NCI-H2196 (cell line): ENCODE measurements around the gene ALX4.

Experiments used
- DNase-seq: peaks from one replicate; lab custom pipeline; 2025; ENCODE audit not compliant: unreplicated experiment; lab: John Stamatoyannopoulos, UW

Gene ALX4

DNA sequence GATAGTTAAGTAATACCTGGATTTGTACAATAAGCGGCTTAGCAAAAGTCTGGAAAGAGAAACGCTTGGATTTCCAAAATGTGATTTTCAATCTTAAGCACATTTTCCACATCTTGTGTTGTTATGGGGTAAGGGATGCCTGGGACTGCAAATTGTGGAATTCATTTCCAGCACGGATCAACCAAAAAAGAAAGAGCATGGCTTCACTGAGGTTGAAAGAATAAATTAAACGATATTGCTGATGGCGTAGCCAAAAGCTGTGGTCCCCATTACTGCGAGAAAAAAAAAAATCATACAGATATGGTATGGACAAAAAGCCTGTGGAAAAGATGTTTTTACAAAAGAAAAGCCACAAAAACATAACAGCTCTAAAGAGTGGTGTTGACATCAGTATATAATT lies 26.0 kb upstream of the ALX4 start:
- DNase-seq: no peak

DNA sequence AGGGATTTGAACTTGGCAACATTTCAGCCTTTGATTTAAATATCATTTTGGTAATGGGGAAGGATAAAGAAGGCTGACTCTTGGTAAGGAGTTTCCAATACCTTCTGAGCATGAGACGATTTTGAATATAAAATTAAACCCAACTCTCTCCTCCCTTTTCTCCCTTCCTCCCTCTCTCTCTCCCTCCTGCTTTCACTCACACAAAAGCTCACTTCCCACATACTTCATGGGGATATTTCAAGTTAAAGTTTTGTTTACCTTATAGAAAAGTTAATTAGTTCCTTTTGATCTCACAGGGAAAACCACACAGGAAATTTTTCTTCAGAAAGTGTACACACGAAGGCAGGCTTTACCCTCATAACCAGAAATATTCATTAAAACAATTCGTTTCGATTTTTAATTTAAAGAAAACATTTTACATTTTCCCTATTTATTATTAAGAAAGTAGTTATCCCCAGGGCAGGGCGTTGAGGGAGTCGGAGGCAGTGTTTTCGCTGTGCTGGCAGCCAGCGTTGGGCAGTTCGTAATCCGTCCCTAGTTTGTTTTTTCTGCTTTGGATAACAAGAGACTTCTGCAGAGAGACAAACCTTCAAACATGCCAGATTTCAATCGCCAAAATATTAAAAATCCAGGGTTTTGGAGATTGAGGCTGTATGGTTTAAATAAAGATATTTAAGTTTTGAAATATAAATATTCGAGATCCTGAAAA lies 25.3 kb upstream of the ALX4 start:
- DNase-seq: no peak

- no peak for DNase-seq
These were observed 24.5 kb upstream of the ALX4 start for GRCh38 chr11:44334356-44335004.

- no peak for DNase-seq
These were observed 23.6 kb upstream of the ALX4 start for GRCh38 chr11:44333271-44334218.

DNA sequence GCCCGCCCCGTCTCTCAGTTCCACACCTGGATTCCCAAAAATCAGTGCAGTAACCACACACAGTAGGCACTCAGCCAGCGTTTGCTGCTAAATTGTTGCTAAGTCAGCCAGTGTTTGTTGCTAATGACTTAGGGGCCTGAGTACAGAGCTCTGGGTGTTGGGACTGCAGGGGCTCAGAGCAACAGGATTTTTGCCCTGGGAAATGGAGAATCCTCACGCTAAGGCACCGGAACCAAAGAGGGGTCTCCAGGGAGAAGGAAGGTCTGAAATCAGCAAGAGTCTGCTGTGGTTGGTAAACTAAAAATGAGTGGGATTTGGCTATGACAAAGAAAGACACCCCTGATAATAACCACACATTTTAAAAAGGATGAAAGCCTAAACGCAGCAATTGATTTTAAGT lies 22.7 kb upstream of the ALX4 start:
- no peak for DNase-seq

DNA sequence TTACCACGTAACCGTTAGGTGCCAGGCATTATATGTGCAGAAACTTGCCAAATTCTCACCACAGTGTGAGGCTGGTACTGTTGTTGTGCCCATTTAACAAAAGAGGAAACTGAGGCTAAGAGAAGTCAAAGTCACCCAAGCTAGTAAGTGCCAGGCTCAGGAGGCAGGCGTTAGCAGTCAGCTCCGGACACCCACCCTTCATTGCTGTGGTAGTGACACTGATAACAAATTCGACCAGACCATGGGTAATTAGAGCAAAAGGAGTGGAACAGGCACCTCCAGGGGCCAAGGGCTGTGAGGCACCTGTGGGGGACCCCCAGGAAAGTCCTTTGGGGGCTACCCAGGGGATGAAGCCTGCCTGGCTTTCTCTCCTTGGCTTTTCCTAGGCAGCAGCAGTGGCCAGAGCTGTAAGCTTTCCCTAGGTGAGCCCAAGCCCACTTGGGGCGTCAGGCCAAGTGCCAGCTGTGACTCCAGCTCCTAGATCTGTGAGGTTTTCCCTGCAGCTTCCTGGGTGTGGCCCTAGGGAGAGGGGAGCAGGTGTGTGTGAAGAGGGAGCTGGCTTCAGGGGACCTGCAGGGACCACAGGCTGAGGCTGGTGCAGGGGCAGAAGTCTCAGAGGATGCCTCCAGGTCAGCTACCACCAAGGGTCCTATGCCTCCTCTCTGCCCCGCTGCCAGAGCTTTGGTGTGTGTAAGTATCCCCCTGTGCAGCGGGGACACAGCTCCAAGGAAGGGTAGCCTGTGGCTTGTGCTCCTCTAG lies 19.7 kb upstream of the ALX4 start:
- DNase-seq: no peak

GRCh38 chr11:44328138-44328660 lies 18.3 kb upstream of the ALX4 start:
- DNase-seq: peak; percentile 58

DNA sequence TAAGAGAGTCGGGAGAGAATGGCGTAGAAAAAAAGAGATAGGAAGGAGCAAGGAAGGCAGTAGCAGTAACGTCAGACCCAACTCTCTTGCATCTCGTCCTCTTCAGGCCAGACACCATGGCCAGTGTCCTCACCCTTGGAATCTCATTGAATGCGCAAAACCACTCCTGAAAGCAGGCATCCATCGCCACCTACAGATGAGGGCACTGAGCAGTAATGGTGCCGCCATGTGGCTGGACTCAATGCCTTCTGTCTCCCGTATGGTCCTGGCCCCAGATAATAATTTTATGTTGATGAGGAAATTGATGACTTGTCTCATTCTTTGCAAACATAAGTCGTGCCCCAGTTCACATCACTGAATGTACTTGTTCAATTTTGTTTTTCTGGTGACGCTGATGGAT lies 17.8 kb upstream of the ALX4 start:
- peak; percentile 20 for DNase-seq

GRCh38 chr11:44326615-44327475 lies 16.9 kb upstream of the ALX4 start:
- no peak for DNase-seq

- no peak for DNase-seq
These were observed 15.8 kb upstream of the ALX4 start for GRCh38 chr11:44325698-44326097.

- peak; percentile 74 for DNase-seq
These were observed 15.0 kb upstream of the ALX4 start for GRCh38 chr11:44324749-44325525.

GRCh38 chr11:44324222-44324621 lies 14.3 kb upstream of the ALX4 start:
- no peak for DNase-seq

- DNase-seq: no peak
These were observed 12.3 kb upstream of the ALX4 start for GRCh38 chr11:44322243-44322642.

DNA sequence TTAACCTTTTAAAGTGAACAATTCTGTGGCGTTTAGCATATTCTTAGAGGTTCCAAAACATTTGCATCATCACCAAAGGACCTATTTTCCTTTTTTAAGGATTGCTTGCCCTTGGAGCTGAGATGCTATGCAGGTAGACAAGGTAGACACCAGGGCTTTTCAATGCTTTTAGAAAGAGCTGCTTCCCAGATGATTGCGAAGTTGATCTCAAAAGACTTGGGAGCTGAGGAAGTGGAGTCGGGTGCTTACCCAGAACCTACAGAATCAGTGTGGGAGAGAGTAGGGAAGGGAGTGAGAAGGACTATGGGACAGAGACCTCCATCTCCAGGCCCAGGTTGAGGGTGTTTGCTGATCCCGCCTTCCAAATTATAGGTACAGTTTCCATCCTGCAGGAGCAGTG lies 11.1 kb upstream of the ALX4 start:
- DNase-seq: no peak

- no peak for DNase-seq
These were observed 10.5 kb upstream of the ALX4 start for GRCh38 chr11:44320289-44320973.

GRCh38 chr11:44319552-44320288 lies 9.8 kb upstream of the ALX4 start:
- no peak for DNase-seq

DNA sequence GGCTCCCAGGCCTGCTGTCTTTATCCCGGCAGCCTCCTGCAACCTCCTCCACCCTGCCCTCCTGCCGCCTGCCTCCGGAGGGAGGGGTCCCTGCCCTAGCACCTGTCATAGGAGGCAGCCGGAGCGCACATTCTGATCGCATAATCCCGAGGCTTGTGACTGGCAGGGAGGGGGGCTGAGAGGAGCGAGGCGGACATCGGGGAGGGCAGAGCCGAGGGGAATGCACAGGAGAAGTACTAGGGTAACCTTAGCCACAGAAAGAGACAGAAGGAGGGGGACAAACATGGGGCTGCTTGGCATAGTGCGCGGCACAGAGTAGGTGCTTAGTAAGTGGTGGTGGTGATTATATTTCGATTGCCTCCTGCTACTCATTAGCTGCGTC lies 9.2 kb upstream of the ALX4 start:
- no peak for DNase-seq

DNA sequence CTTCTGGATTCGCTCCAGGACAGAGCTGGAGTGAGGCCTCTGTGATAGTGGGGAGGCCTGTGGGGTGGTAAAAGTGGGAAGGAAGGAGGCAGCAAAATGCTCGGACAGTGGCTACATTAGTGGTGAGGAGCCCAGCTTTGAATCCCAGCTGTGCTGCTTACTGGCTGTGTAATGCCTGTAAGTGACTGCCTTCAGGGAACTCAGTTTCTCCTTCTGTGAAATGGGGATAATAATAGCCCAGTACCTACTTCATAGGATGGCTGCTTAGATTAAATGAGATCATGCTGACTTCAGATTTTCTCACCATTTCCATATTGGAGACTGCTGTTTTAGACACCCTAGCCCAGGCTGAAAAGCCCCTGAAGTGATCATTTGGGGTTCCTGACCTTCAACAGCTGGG lies 8.4 kb upstream of the ALX4 start:
- no peak for DNase-seq
